HL-60 (cell line): ENCODE measurements around the gene OR9A4.

Source experiments
- GABPA ChIP-seq: IDR thresholded peaks from 2 replicates; pipeline ENCODE4 v1.6.1; 2012; ENCODE audit warnings: low read depth
- POLR2AphosphoS5 ChIP-seq: IDR thresholded peaks from 2 replicates; pipeline ENCODE4 v1.6.1; 2012; ENCODE audit warnings: low read depth
- SPI1 ChIP-seq: IDR thresholded peaks from 2 replicates; pipeline ENCODE4 v1.6.1; 2012; ENCODE audit warnings: low read depth, mild to moderate bottlenecking, borderline replicate concordance
- TF ChIP-seq, protein P1 (sequence below): IDR thresholded peaks from one replicate; pipeline ENCODE4 v1.5.1; 2011; ENCODE audit warnings: low read length, control low read depth, inconsistent platforms; ENCODE audit not compliant: insufficient read depth
- TF ChIP-seq, protein P2 (sequence below): IDR thresholded peaks from 2 replicates; pipeline ENCODE4 v1.6.1; 2012; ENCODE audit warnings: low read depth; ENCODE audit not compliant: insufficient replicate concordance

DNA sequence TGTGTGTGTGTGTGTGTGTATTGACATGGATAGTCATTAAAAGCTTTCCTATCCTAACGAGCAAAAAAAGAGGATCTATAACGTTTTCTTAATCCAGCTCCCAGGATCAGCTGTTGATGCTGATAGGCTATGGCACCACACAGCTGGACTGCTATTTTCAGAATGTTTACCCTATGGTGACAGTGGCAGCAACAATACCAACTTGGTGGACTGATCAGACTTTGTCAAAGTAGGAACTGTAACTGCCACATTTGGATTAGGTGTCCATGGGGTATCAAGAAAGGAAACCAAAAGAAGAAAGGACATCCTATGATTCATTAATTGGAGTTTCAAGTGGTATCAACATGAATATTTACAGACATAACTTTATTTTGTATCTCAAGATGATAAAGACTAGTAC, 33.3 kb downstream of the OR9A4 start:
- no peak for TF ChIP-seq GABPA
- TF ChIP-seq, protein P1, sequence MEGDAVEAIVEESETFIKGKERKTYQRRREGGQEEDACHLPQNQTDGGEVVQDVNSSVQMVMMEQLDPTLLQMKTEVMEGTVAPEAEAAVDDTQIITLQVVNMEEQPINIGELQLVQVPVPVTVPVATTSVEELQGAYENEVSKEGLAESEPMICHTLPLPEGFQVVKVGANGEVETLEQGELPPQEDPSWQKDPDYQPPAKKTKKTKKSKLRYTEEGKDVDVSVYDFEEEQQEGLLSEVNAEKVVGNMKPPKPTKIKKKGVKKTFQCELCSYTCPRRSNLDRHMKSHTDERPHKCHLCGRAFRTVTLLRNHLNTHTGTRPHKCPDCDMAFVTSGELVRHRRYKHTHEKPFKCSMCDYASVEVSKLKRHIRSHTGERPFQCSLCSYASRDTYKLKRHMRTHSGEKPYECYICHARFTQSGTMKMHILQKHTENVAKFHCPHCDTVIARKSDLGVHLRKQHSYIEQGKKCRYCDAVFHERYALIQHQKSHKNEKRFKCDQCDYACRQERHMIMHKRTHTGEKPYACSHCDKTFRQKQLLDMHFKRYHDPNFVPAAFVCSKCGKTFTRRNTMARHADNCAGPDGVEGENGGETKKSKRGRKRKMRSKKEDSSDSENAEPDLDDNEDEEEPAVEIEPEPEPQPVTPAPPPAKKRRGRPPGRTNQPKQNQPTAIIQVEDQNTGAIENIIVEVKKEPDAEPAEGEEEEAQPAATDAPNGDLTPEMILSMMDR: no peak
- TF ChIP-seq SPI1: no peak
- TF ChIP-seq, protein P2, sequence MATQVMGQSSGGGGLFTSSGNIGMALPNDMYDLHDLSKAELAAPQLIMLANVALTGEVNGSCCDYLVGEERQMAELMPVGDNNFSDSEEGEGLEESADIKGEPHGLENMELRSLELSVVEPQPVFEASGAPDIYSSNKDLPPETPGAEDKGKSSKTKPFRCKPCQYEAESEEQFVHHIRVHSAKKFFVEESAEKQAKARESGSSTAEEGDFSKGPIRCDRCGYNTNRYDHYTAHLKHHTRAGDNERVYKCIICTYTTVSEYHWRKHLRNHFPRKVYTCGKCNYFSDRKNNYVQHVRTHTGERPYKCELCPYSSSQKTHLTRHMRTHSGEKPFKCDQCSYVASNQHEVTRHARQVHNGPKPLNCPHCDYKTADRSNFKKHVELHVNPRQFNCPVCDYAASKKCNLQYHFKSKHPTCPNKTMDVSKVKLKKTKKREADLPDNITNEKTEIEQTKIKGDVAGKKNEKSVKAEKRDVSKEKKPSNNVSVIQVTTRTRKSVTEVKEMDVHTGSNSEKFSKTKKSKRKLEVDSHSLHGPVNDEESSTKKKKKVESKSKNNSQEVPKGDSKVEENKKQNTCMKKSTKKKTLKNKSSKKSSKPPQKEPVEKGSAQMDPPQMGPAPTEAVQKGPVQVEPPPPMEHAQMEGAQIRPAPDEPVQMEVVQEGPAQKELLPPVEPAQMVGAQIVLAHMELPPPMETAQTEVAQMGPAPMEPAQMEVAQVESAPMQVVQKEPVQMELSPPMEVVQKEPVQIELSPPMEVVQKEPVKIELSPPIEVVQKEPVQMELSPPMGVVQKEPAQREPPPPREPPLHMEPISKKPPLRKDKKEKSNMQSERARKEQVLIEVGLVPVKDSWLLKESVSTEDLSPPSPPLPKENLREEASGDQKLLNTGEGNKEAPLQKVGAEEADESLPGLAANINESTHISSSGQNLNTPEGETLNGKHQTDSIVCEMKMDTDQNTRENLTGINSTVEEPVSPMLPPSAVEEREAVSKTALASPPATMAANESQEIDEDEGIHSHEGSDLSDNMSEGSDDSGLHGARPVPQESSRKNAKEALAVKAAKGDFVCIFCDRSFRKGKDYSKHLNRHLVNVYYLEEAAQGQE: no peak
- TF ChIP-seq POLR2AphosphoS5: no peak
